ENCODE data around the gene PRPF19. TPM values are rescaled to one million over a fixed set of nuclear protein-coding genes. Genes with fewer than 3 reads are reported as not detected.

Gene PRPF19
- total RNA-seq, 2 donors from 2014 or later, result 47.6 to 50.9 TPM

GRCh38 chr11:60854140-60854846, 52.1 kb downstream of the PRPF19 start:
- intact Hi-C loops (cut with DNase I), result no loop called here
- DNase-seq (ENCODE audit: low spot score), result no peak

DNA sequence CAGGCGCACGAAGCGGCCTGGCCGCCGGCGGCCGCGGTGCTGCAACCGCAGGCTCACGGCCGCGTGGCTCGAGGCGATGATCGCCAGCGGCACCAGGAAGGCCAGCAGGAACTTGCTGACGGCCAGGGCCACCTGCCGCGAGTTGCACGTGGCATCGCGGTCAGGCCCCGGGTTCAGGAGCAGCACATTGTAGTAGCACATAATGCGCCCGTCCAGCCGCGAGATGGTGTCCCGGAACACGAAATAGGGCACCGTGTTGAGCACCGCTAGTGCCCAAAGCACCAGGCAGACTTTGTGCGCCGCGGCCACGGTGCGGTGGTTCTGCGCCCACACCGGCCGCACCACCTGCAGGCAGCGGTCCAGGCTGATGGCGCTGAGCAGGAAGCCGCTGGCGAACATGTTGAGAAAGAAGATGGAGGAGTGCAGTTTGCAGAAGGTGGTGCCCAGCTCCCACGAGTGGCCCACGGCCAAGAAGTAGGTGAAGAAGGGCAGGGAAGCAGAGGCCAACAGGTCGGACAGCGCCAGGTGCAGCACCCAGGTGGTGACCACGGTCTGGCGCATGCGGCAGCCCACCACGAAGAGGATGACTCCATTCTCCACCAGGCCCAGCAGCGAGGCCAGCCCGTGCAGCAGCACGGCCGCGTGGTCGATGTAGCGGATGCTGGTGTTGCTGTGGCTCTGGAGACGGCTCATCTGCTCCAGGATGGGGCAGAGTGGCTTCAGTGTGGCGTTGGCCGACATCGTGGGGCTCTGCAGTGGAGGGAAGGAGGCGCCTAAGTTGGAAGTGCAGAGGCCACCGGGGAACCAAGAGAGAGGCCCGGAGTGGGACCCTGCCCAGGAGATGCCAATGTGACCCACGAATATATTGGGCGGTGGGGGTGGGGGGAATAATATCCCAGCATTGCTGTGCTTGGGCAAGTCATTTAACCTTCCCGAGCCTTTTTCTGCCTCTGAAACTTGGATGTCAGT, 53.1 kb downstream of the PRPF19 start:
- no peak for DNase-seq (ENCODE audit: low spot score)
- intact Hi-C loops (cut with DNase I), result no loop called here

- DNase-seq (ENCODE audit: low spot score), result no peak
- intact Hi-C loops (cut with DNase I), result no loop called here
Observed at GRCh38 chr11:60852117-60852981, 54.0 kb downstream of the PRPF19 start.

- intact Hi-C loops (cut with DNase I), result no loop called here
- DNase-seq (ENCODE audit: low spot score), result no peak
Observed at GRCh38 chr11:60851327-60852104, 54.9 kb downstream of the PRPF19 start.

GRCh38 chr11:60849641-60850520, 56.5 kb downstream of the PRPF19 start:
- intact Hi-C loops (cut with DNase I), result no loop called here

GRCh38 chr11:60848714-60849151, 57.7 kb downstream of the PRPF19 start:
- DNase-seq (ENCODE audit: low spot score), result no peak
- intact Hi-C loops (cut with DNase I), result no loop called here

More at GRCh38 chr11:60849641-60850520, 56.5 kb downstream of the PRPF19 start:
- DNase-seq (ENCODE audit: low spot score), result no peak

DNA sequence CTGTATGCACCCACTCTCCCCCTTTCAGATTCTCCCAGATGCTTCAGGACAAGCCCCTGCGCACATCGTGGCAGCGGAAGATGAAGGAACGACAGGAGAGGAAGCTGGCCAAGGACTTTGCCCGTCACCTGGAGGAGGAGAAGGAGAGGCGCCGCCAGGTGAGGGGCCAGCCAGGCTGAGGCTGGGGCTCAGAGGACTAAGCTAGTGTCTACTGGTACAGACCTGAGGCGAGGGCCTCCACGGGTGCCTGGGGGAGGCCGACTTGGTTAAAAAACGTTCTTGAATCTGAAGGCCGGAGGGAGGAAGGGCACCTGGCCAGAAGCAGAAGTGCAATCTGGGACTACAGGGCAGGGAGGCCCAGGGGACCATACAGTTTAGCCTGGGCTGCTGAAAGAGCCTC, 58.5 kb downstream of the PRPF19 start:
- DNase-seq (ENCODE audit: low spot score), result no peak
- intact Hi-C loops (cut with DNase I), result no loop called here

DNA sequence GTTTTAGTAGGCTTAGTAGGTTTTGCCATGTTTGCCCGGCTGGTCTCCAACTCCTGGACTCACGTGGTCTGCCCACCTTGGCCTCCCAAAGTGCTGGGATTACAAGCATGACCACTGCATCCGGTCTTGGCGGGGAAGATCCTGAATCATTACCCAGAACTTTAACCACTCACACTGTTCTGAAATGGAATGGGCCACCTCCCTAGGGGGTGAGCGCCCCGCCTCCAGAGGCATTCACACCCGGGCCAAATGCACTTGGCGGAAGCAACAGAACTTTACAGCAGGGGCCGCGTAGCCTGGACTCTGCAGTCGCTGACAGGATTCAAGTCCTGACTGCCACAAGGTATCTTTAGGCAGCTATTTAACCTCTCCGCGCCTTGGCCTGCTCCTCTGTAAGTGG, 59.1 kb downstream of the PRPF19 start:
- intact Hi-C loops (cut with DNase I), result no loop called here
- DNase-seq (ENCODE audit: low spot score), result no peak

- no peak for DNase-seq (ENCODE audit: low spot score)
- intact Hi-C loops (cut with DNase I), result no loop called here
Observed at GRCh38 chr11:60845338-60845737, 61.0 kb downstream of the PRPF19 start.

GRCh38 chr11:60844870-60845221, 61.5 kb downstream of the PRPF19 start:
- DNase-seq (ENCODE audit: low spot score), result no peak
- intact Hi-C loops (cut with DNase I), result no loop called here

GRCh38 chr11:60844045-60844869, 62.1 kb downstream of the PRPF19 start:
- DNase-seq (ENCODE audit: low spot score), result no peak
- intact Hi-C loops (cut with DNase I), result no loop called here

DNA sequence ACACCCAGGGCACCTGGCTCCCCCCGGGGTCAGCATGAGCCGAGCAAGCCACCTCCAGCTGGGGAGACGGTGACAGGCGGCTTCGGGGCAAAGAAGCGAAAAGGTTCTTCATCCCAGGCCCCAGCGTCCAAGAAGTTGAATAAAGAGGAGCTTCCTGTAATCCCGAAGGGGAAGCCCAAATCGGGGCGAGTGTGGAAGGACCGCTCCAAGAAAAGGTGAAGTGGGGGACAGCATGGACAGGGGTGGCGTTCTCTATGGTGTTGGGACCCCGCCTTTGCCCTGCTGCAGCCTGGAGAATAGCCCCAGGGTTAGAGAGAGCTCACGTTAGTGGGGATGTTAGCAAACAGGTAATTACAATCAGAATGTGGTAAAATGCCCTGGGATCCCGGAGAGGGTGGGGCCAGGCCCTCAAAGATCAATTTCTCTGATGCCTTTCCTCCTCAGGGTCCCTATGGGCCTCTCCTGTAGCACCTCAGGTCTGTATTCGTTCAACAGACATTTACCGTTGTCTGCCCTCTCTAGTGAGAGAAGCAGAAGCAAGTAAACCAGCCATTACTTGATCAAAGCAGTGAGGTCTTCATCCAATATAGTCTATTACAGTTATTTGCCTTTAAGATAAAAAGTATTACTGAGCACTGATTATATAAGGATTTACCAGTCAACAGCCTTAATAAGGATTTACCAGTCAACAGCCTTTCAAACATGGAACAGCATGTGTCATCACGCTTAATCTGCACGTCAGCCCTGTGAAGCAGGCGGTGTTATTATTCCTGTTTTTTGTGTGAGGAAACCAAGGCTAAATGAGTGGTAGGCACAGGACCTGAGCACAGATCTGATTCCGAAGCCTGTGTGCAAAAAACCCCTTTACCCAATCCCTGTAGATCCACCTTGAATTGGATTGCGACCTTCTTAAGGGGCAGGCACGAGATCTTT, 63.5 kb downstream of the PRPF19 start:
- DNase-seq (ENCODE audit: low spot score), result no peak
- intact Hi-C loops (cut with DNase I), result no loop called here

GRCh38 chr11:60841797-60842667, 64.4 kb downstream of the PRPF19 start, which contains the start of gene CCDC86:
TSS of gene CCDC86 (plus strand) at chr11:60842113. CDS start at chr11:60842125, 12 bp downstream.
- intact Hi-C loops (cut with DNase I), result no loop called here

More at GRCh38 chr11:60841797-60842667, 64.4 kb downstream of the PRPF19 start, which contains the start of gene CCDC86:
- peak; percentile 99 for DNase-seq (ENCODE audit: low spot score)
